GM18907 (cell line): ENCODE measurements around the gene MAP4K4.
"Not testable (repeated sequence)": the region's sequence is repeated elsewhere in the genome, so short reads cannot be mapped to it uniquely, and the experiment has no call there.

Experiments used
- ATAC-seq: cut with Tn5 transposase; IDR thresholded peaks from one replicate; pipeline ENCODE4 v1.9.1; 2021; ENCODE audit warnings: mild to moderate bottlenecking, moderate library complexity; ENCODE audit not compliant: unreplicated experiment

The MAP4K4 gene

DNA sequence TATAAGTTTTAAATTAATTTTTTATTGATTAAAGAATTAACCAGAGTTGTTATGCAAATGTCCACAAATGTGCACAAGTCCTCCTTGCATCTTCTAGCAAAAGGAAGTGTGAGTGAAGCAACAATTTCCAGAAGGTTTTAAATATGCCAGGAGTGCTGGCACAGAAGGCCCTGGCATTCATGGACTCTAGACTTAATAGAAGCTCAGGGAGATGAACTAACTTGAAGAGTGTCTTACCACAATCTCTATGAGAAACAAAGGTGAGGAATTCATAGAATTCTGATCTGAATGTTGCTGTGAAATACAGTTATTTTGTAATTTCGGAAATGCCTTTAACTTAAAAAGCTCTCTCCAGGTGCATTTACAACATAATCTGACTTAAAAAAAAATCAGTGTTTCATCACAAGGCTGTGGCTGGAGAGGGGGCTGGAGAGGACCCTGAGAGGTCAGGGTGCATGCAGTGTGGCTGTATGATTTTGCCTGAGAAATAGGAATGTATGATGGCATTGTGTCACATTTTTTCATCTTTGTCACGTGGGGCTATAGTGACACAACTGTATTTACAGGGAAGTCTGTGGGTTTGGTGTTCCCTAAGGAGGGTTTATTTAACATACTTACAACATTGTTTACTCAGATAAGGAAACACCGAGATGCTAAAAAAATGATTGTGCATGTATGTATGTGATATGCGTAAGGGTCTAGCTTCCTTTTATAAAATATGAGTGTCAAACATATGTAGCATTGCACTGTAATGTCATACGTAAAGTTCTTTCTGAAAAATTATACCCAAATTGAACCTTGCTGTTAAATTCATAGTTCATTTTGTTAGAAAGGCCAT is 66.2 kb downstream of the MAP4K4 start:
- ATAC-seq = no peak

DNA sequence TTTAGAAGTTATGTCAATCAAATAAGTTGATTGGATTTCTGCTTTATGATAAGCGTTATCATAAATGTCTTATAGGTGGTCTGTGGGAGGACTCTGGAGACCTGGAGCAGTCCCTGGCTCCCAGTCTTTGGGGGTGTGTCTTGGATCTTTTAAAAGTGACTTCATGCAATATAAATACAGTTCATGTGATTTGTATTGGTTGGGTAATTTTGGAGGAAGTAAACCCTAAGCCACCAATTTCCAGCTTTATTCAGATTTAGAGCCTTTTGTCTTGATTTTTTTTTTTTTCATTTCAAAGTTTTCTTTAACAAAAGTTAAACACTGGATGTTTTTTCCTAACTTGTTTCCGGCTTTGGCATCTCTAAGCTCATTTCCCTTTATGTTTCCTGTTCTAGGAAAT is 68.8 kb downstream of the MAP4K4 start:
- no peak for ATAC-seq

DNA sequence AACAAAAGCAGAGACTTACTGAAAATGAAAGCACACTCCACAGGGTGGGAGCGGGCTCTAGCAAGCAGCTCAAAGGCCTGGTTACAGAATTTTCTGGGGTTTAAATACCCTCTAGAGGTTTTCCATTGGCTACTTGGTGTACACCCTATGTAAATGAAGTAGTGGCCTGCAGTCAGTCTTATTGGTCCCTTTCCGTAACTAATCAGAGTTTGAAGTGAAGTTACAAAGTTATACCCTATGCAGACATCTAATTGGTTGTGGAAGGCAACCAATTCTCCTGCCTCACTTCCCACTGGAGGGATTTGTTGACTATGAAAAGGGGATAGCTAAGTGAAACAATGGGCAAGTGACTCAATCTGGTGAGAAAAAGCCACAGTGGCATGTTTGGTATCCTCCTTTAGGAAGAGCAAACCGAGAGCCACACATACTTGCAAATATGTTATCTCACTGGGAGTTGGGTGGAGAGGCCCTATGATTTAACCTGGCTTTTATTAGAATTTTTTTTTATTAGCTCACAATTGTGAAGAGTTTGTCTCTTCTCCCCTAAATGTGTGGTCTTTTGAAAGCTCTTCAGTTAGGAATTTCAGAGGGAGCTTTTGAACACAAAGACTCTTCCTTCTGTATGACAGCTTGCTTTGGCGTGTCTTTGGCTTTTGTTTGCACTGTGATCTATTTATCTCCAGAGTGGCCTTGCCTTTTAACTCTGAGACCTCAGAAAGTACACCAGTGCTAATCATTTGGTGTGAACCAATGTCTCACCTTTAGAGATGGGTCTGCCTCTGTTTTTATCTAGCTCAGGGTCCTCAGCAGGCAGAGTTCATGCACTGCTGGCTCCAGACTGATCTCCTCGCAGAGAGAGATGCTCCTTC is 69.6 kb downstream of the MAP4K4 start:
- no peak for ATAC-seq

DNA sequence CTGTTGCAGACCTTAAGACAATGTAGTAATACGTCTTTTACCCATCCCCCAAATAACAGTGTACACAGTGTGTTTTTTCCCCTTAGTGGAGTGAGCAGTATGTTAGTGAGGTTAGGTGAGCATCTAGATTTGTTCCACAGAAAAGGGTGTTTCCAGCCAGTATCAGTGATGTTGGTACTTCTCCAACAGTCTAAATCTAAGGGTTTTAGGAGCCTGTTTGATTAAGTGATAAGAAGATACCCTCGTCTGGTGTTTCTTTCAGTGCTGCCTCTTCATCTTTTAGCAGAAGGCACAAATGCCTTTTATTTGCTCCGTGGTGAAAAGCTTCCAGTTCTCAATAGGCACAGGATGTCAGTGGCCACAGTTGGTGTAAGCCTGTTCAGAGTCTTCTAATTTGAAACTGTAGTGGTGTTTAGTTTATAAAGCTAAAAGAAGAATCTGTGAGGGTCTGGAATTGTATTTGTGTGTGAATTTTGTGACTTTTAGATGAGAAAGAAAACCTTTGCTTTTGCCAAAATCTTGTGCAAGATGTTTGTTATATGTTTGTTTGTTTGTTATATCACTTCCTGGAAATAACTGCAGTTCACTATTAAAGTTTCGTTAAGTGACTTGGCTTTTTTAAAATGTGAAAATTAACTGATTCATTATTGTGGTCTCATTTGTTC is 71.2 kb downstream of the MAP4K4 start:
- no peak for ATAC-seq

DNA sequence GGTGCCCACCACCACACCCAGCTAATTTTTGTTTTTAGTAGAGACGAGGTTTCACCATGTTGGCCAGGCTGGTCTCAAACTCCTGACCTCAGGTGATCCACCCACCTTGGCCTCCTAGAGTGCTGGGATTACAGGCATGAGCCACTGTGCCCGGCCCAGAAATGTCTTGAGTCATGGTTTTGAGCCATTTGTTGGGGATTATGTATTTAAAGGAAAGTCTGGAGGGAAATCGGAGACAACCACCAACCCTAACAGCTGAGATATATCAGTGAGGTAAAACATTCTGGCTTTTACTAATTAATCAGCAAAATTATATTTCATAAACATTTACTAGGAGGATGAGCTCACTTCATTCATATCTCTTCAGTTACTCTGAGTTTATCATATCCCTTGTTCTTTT is 72.2 kb downstream of the MAP4K4 start:
- ATAC-seq = not testable (repeated sequence)

DNA sequence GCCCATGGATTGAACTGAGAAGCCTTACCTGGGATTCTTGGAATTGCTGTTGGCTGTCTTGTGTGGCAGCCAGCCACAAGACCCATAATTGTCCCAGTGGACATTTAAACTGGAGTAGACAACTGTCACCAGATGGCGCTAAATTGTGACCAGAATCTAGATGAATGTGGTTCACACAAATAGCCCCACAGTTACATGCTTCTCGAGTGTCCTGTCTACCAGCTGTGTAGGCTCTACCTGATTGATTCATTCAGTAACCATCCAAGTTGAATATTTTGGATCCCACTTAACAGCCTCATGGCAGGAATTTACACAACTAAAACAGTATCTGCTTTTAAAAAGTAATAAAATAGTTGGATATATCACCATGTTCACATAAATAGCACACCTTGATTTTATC is 73.2 kb downstream of the MAP4K4 start:
- peak; percentile 76 for ATAC-seq

DNA sequence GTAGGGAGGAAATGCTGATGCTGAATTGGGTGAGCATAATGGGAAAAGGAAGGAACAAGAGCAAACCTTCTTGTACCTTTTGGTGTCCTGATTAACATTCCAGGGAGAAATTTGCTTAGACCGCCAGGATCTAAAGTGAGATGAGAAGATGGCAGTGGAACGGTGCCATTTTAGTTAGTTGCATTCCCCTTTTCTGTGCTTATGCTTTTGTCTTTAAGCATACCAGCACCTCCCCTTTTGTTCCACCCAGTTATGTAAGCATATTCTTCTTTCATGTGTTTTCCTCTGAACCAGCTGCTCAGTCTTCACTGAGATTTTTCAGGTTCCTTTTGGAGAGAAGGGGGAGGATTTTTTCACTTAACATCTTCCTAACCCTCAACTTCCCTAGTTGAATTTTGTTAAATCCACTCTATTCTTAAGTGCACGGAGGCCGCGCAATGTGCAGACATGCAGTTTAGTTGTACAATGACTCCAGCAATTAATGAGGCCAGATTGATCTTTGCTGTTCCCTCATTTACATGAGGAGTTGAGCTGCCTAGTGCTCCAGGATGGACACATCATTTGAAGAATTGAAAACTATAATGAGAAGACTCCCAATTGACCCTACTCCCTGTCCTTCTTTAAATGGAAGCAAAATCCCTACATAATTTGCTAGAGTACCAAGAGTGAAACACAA is 73.9 kb downstream of the MAP4K4 start:
- no peak for ATAC-seq

DNA sequence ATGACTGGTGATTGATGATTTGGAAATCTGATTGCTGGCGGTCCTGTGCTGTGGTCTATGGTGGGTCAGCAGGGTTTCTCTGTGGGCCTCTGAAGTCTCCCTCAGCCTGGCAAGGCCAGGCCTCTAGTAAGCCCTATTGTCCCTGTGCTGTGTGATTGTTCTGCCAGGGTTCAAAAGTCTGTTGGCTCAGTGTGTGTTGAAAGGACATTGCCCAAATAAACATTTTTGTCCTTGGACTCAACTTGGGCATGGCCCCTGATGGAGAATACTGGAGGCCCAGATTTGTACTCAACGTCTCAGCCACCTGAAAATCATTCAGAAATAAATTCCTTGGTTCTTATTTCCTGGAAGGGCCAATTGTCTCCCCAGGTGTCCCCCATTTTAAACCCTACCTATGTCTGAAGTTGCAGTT is 74.4 kb downstream of the MAP4K4 start:
- no peak for ATAC-seq

DNA sequence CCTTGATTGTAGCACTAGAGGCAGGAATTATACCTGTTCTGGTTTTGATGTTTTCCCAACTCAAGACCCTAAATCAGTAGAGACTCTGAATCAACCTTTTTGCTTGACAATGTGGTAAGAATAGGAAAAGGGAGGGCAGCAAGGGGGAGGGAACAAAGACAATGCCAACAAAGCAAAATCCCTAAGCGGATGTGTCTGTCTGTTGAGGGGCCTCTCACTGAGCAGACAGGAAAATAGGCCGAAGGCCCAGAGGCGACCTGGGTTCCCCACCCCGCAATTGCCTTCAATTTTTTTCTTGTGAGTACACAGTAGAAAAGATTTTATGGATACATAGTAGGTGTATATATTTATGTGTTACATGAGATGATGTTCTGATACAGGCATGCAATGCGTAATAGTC is 75.6 kb downstream of the MAP4K4 start:
- no peak for ATAC-seq

DNA sequence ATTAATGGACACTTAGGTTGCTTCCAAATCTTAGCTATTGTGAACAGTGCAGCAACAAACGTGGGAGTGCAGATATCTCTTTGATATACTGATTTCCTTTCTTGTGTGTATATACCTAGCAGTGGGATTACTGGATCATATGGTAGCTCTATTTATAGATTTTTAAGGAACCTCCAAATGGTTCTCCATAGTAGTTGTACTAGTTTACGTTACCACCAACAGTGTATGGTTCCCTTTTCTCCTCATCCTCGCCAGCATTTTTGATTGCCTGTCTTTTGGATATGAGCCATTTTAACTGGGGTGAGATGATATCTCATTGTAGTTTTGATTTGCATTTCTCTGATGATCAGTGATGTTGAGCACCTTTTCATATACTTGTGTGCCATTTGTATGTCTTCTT is 76.5 kb downstream of the MAP4K4 start:
- ATAC-seq = not testable (repeated sequence)

DNA sequence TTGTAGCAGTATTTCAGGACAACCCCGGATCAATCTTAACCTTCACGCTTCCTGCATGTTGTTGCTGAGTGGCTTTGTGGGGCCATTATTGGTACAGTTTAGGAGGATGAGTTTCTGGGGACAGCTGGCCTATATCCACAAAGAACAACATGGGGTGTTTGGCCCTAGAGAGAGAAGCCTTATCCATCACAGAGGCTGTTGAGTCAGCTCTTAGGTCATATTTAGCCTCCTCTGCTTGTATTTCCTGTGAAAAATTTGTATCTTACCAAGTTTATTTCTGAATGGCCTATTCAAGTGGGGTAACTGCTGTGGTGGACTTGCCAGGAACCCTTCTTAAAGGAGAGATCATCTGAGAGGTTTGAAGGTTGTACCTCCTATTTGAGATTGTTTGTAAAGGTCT is 77.6 kb downstream of the MAP4K4 start:
- no peak for ATAC-seq

DNA sequence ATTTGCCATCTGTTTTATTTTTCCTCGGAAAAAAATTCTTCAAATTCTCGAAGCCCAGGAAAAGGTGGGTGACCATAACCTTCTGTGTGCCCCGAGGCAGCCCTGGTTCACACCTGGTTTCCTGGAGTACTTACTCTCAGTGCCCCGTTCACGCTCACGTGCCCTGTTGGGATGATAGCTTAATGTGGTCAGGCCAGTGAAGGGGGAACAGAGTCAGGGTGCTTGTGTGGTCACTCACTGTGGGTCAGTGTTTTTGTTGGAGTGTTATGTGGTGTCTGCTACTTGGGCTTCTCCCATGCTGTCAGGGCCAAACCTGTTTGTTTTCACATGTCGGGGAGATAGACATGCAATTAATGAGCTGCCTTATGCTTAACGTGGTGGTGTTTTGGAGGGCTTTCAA is 78.1 kb downstream of the MAP4K4 start:
- no peak for ATAC-seq

DNA sequence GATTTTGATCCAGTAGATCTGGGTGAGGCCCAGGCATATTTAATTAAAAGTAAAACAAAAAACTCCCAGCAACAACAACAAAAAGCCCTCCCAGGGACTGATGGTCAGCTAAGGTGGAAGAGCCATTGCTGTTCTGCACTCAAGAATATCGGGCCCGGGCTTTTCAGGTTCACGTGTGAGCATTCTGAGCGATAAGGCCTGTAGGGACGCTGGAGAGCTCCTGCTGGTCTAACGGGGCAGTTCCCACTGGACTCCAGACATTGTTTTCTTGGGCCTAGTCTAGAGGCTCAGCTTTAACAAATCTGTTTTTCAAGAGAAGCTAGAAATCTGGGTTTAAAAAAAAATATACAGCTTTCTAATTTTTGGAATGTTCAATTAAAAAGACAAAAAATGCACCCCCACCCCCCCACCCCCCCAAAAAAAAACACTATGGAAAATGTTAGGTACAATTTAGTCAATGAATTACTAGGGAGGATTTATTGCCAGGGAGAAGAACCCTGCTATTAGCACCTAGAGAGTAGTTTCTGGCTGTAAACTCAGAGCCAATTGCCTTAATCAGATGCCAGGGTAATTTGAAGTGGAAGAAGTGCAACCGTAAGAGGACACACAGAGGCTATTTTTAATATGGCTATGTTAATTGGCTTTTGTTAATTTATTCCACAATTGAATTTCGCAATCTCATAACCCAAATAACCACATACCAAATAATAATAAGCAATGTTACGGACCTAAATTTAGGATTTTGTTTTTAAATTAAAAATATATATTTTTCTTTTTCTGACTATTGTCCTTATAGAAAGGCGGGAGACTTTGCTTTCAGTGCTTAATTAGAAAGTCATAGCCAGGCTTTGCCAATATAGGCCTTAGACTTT is 78.9 kb downstream of the MAP4K4 start:
- no peak for ATAC-seq

DNA sequence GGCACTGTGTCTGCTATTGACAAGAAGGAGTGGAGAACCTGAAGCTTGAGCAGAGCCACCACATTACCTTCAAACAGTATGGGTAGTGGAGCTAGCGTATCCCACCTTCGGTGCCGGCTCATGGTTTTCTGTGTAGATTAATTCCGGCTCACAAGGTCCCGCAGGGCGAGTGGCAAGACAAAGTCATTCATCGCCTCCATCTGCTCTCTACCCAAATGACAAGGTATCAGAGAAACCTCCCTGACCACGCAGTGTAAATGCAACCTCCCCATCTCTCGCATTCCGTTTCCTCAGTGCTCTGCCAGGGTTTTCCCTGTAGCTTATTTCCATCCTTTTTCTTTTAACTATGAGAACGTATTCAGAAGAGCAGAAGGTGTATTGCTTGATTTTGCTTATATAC is 79.8 kb downstream of the MAP4K4 start:
- ATAC-seq = no peak

DNA sequence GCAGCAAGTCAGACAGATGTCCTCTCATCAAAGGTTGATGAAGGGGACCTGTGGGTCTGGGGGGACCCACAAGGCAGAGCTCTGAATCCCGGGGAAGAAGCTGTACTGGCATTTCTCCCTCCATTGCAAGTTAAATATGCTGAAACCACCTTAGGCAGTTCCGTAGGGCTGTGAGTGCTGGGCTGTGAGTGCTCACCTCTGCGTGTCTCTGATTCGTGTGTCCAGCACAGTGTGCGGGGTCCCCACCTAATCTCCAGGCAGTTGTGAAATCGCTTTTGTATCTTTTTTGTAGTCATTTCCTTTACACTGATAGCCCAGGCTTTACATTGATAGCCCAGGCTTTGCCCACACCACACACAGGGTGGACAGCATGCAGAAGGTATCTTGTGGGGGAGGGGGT is 80.6 kb downstream of the MAP4K4 start:
- ATAC-seq = no peak

DNA sequence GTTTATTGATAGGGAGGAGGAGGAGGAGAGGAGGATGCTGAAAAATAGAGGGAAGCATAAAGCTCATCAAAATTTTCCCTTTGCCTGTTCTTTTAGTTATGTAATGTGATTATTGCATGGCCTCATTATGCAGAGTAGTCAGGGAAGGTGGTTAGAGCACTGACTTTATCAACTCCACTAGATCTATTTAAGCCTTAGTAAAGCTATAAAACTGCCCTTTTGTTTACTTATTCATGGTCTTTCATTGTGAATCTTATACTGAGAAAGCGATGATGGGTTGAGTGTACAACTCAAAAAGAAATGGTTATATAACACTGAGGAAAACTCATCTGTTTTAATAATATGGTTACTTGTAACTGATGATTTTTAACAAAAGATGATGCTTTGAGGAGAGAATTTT is 81.7 kb downstream of the MAP4K4 start:
- no peak for ATAC-seq

DNA sequence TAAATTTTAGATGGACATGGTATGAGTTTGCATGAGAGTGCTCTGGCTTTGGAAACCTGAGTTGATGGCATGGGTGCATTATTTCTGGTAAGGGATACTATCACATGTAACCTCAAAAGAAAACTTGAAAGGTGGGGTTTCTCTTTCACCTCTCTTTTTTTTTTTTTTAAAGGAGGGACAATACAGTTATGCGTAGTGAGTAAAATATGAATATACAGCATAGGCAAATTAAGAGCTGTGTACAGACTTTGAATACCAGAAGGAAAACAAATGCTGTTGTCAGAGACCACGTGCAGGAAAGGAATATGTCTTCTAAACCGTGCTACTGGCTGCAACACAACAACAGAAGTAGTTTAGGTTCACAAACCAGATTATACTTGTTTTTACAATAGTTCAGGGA is 82.1 kb downstream of the MAP4K4 start:
- no peak for ATAC-seq

DNA sequence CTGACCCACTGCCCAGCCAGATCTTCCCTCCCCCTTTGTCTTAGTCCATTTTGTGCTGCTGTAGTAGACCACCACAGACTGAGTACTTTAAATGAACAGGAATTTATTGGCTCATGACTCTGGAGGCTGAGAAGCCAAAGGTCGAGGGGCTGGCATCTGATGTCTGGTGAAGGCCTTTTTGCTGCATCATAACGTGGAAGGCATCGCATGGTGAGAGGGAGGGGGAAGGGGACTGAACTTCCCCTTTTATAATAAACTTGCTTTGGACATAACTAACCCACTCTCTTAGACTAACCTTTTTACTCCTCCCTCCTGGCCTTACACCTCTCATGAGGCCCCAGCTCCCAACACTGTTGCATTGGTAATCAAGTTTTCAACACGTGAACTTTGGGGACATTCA is 83.8 kb downstream of the MAP4K4 start:
- peak; percentile 40 for ATAC-seq

DNA sequence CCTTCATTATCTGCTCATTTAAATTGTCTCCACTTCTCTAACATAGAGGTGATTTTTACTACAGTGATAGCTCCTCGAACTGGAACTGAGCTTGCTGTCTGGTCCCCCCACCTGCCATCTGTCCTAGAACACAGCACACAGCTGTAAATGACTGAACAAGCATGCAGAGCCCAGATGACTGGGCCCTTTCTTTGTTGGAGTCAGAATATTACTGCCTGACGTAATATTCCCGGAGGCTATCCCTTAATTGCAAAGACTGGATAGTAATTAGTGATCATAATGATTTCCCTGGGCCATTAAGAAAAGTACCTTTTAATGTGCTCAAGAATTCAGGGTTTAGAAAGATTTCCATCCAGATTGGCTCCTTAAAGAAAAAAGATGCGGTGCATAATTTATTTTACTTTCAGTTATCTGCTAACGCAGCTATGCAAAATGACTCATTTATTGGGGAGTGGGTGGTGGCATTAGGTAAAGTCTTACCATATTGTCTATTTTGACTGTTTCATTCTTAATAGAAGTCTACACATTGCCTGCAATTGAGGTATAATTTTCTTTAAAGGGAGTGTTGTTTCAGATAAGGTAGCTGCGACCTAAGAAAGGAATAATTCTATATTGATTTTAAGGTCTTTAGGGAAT is 84.4 kb downstream of the MAP4K4 start:
- peak; percentile 60 for ATAC-seq

DNA sequence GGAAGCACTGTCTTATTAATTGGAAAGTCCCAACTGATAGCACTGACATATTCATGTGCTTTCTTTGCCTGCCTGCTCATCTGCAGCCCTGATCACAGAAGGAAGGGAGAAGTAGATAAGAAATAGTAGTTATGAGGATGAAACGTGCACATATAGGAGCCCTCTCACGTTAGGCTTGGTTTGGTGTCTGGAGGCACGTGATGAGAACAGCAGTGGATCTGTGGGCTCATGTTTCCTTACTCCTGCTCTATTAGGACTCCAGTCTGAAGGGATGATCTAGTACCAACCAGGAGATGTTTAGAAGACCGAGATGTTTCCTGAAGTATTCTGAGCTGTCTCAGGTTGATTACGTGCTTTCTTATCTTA is 84.9 kb downstream of the MAP4K4 start:
- ATAC-seq = no peak
